Stimulated activated CD8-positive, alpha-beta memory T cell treated with anti-CD3 and anti-CD28 coated beads, Interleukin-15, amount 100 ng/mL, for 24 hours (primary cell): ENCODE results near the gene ZCCHC17.
"Not testable (repeated sequence)": the region's sequence is repeated elsewhere in the genome, so short reads cannot be mapped to it uniquely, and the experiment has no call there.

ENCODE experiments used
- DNase-seq: peaks from one replicate; pipeline ENCODE4 v3.0.0-alpha.2; 2020; ENCODE audit warnings: low read depth

The ZCCHC17 gene

GRCh38 chr1:31296486-31297276 is at the start of gene ZCCHC17, which contains the start of gene SNRNP40:
Gene ZCCHC17 (plus strand): TSS chr1:31297032. CDS start chr1:31310099, 13,067 bp downstream.
Gene SNRNP40 (minus strand): TSS chr1:31296788. CDS start chr1:31296751, 37 bp downstream.
- DNase-seq: peak; percentile 67

GRCh38 chr1:31248276-31248675 is 48.6 kb upstream of the ZCCHC17 start:
- DNase-seq: no peak

GRCh38 chr1:31249854-31250253 is 47.0 kb upstream of the ZCCHC17 start:
- DNase-seq: no peak

GRCh38 chr1:31257213-31257612 is 39.6 kb upstream of the ZCCHC17 start:
- no peak for DNase-seq

- DNase-seq: no peak
These were observed 38.3 kb upstream of the ZCCHC17 start for GRCh38 chr1:31258581-31258980.

GRCh38 chr1:31259746-31260145 is 37.1 kb upstream of the ZCCHC17 start:
- DNase-seq: no peak

- no peak for DNase-seq
These were observed 34.9 kb upstream of the ZCCHC17 start for GRCh38 chr1:31261916-31262315.

- not testable (repeated sequence) for DNase-seq
These were observed 34.4 kb upstream of the ZCCHC17 start for GRCh38 chr1:31262393-31262792.

GRCh38 chr1:31263408-31263807 is 33.4 kb upstream of the ZCCHC17 start:
- DNase-seq: no peak

- no peak for DNase-seq
These were observed 31.9 kb upstream of the ZCCHC17 start for GRCh38 chr1:31264790-31265386.

- no peak for DNase-seq
These were observed 30.3 kb upstream of the ZCCHC17 start for GRCh38 chr1:31266547-31266946.

- DNase-seq: no peak
These were observed 24.5 kb upstream of the ZCCHC17 start for GRCh38 chr1:31272369-31272768.

- no peak for DNase-seq
These were observed 23.2 kb upstream of the ZCCHC17 start for GRCh38 chr1:31273619-31274018.

GRCh38 chr1:31282426-31282825 is 14.4 kb upstream of the ZCCHC17 start:
- not testable (repeated sequence) for DNase-seq

- DNase-seq: not testable (repeated sequence)
These were observed 9.0 kb upstream of the ZCCHC17 start for GRCh38 chr1:31287791-31288190.

GRCh38 chr1:31289021-31289420 is 7.8 kb upstream of the ZCCHC17 start:
- DNase-seq: no peak

- DNase-seq: no peak
These were observed 852 bp upstream of the ZCCHC17 start for GRCh38 chr1:31295874-31296485.

GRCh38 chr1:31297277-31298247 is 730 bp downstream of the ZCCHC17 start:
- no peak for DNase-seq

GRCh38 chr1:31299365-31299764 is 2.5 kb downstream of the ZCCHC17 start:
- DNase-seq: no peak

- DNase-seq: no peak
These were observed 3.4 kb downstream of the ZCCHC17 start for GRCh38 chr1:31300193-31300592.

GRCh38 chr1:31302709-31303441 is 6.0 kb downstream of the ZCCHC17 start:
- no peak for DNase-seq
